NCI-H510A (cell line): Measurements from ENCODE around the gene NHERF1.

ENCODE experiments used
- DNase-seq: peaks from one replicate; lab custom pipeline; 2025; lab: John Stamatoyannopoulos, UW

NHERF1 gene

DNA sequence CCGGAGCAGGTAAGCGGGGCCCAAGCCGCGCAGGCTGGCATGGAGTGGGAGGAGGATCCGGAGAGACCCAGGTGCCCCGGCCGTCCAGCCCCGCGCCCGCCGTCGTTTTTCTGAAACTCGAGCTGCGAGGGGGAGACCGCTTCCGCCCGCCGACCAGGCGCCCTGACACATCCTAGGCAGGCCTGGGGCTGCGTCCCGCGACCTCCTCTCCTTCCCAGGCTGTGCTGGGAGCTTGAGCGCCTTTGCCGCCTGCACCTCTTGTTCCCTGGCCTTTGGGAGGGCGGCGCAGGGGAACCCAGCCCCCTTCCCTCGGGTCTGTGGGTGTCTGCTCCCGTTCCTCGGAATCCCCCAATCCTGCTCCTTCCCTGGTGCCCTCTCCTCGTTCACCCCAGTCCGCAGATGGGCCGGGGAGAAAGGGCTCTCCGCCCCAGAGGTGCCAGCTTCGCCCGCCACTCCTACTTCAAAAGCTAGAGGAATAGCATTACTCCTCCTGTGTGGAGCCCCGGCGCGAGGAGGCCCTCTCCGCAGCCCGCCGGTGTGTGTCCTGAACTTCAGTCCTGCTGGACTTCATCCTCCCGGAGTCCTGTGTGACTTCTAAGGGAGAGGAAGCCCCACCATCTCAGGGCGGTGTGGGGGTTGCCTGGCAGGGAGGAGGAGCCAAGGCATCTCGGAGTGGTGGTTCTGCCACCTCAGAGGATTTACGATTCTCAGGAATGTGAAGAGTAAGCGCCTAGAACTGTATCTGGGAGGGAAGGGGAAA is 1.0 kb downstream of the NHERF1 start:
- no peak for DNase-seq

DNA sequence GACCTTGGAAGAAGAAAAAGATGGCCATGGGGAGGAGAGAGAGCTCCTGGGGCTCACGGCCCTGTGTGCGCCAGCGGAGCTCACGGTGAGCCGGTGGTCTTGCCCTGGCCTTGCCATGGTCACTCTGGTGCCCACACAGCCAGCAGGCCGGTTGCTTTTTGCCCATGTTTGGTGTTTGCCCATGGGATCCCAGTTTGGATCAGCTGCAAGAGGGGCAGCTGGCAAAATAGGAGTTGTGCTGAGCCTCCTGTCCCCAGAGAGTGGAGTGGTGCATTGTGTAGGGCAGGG is 1.6 kb downstream of the NHERF1 start:
- DNase-seq: no peak

DNA sequence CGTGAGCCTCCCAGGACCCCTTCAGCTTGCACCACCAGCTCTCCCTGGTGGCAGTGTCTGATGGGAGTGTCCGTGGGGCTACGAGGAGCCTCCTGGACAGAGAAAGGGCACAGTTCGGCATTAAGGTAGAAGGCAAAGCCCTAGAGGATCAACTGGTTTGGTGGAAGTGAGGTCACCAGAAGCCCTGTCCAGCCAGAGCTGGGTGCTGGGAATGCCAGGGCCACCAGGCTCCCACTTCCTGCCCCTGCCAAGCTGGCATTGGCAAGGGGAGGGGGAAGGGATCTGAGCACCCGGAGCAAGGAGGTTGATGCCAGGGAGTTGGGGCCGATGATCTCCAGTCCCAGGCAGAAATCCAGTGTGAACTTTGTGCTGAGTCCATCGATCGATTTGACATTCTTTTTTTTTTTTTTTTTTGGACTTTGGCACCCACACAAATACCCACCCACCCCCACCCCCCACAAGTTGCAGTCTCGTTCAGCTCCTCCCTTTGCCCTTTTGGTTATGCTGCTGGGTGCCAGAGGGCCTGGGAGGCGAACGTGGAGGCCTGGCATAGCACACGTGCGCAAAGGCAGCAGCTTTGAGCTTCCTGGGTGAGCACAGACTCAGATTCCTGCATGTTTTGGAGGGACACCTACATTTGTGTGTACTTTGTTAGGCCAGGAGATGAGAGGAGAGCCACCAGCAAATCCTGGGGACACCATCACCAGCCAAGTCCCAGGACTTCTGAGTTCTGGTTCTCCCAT is 2.1 kb downstream of the NHERF1 start:
- DNase-seq: no peak

DNA sequence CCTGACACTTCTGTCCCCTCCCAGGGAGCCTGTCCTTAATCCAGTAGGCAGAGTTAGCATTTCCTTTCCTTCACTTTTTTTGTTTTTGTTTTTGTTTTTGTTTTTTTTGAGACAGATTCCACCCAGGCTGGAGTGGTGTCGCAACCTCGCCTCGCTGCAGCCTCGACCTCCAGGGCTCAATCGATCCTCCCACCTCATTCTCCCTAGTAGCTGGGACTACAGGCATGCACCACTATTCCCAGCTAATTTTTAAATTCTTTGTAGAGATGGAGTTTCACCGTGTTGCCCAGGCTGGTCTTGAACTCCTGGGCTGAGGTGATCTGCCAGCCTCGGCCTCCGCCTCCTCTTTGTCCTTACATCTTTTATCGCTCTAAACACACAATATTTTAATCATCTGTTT is 4.0 kb downstream of the NHERF1 start:
- DNase-seq: no peak

DNA sequence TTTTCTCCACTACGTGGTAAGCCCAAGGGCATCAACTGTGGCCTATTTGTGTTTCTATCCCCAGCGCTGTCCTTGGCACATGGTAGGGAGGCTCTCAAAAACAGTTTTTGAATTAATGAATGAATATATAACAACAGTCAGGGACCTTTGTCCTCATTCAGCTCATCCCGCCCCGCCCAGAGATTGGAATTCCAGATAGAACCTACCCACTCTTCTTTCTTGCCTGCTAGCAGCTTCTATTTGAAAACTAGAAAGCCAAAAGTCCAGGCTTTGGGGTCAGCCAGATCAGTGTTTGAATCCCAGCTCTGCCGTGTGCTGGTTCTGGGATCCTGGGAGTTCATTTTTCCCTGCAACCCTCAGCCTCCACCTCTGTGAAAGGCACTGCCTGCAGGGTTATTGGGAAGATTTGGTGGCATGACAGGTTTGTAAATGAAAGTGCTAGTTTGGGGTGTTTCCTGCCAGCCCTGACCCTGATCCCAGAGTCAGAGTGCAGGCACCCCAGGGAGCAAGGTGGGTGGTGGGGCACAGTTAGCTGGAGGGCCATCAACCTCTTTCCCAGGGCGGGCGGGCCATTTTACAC is 4.5 kb downstream of the NHERF1 start:
- no peak for DNase-seq

DNA sequence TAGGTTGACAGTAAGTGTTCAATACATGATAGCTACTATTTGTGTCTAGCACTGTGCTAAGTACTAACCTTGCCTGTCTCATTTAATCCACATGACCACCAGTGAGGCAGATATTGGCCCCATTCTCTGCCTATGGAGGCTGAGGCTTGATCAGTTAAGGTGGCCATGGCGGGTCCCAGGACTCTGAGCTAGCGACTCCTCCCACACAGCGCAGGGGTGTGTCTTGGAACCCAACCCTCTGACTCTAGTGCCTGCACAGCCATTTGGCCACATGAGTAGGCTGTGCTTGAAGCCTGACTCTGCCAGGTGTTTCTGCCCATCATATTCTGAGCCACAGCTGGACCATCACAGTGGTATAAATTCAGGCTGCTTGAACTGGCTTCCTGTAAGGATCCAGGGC is 6.4 kb downstream of the NHERF1 start:
- DNase-seq: no peak

DNA sequence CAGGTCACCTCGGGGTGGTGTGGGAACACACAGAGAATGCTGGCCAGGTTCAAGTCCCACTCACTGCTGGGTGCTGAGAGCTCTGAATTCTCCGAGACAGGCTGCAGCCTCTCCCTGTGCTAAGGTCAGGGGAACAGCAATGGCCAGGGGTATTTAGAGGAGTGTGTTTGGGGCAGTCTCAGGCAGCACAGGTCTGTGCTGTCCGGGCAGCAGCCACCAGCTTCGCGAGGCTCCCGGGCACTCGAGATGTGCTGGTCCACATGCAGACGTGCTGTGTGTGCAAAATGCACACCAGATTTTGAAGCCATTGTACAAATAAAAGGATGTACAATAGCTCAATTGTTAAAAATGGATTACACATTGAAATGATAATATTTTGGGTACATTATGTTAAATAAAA is 7.1 kb downstream of the NHERF1 start:
- no peak for DNase-seq

DNA sequence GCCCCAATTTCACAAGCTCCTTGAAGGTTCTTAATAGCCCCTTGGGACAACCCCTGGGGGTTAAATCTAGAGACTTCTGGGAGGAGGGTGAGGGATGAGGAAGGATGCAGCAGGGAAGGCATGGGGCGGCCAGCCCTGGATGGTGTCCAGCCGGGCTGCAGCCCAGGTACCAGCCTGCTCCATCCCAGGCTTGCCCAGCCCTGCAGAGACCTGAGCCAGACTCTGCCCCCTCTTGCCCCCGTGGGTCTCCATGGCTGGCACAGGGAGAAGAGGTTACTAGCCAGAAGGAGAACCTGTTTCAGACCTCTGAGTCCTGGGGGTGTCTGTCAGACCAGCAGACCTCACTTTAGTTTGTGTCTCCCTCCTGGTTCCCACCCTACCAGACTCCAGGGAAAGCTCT is 8.5 kb downstream of the NHERF1 start:
- DNase-seq: no peak

DNA sequence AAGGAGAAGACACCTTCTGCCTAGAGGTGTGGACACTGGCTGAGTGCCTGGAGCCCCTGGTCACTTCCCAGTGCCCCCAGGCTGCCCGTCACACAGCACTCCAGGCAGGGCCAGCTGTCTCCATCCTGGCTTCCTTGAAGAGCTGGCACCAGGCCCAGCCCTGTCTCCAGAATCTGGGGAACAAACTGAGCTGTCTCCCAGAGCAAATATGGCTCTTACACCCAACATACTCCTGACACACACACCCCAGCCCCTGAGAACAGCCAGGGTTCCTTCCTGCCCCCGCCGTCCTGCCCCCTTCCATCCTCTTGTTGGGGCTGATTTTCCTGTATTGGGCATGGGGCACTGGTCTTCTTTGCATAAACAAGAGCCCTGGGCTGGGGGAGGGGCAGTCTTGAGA is 9.1 kb downstream of the NHERF1 start:
- no peak for DNase-seq

DNA sequence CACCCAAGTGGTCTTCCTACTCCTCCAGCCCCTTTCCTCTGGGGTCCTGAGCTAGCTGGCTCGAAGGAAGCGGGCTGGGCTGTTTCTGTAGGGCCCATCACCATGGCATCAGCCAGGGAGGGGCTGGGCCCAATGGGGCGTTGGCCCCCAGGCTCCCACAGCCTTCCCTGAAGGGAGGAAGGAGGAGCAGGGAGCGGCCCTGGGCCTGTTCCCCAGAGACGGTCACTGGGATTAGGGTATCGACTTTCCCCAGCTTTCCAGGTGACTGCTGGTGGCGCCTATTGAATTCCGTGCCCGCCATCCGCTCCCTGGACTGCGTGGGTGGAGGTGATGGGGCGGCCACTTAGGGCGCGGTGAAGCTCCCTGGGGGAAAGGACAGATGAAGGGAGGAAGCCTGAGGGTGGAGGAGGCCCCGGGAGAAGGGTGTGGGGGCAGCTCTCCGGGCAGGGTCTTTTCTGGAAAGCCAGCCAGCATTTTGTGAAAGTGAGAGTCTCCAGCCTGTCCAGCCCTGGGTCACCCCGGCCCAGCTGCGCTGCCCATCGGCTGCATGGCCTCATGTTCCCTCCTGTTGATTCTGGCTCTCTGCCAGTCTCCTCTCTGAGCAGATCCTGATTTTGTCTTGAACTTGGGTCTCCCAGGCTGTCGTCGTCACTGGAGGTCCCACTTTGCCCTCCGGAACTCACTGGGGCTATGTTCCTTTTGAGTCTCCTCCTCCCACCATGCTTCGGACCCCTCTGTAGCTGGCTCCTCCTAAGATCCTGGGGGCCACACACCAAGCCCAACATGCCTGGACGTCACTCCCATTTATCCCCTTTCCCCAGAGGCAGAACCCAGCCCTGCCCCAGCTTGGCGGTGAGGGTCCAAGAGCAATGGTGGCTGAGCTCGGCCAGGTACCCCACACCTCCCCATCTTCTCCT is 9.8 kb downstream of the NHERF1 start:
- DNase-seq: no peak

DNA sequence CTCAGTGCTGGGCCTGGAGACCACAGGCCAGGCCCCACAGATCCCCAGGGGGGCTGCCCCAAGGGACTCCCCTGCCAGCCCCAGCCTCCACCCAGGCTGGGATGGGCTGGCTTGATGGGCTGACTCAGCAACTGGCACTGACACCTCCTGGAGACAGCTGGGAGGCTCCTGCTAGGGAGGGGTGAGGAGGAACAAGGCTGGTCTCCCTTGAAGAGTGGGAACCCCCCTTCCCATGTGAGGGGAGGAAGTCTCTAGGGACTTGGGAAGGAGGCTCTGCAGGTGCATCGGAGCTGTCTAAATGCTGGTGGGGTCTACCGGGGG is 10.4 kb downstream of the NHERF1 start:
- DNase-seq: no peak

DNA sequence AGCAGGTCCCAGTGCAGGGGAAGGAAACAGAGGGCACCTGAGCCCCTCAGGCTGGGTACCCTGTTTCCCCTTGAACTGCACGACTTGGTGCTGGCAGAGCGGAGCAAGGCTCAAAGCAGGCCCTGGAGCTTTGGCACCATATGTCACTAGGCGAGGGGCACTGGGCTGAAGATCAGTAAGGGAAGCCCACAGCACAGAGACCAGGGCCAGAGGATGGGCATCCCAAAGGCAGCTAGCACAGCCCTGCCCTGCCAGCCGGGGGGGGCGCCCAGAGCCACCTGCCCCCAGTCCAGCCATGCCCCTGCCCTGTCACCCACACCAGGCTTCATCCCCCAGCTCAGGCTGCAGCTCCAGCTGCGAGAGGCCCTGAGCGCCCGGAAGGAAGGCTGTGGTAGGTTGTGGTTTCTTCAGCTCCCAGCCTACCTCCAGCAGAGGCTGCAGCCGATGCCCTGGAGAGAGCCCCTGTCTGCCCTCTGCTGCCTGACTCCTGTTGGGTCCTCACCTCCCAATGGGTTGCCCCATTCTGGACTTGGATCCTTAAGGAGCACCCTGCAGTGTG is 10.9 kb downstream of the NHERF1 start:
- DNase-seq: no peak

DNA sequence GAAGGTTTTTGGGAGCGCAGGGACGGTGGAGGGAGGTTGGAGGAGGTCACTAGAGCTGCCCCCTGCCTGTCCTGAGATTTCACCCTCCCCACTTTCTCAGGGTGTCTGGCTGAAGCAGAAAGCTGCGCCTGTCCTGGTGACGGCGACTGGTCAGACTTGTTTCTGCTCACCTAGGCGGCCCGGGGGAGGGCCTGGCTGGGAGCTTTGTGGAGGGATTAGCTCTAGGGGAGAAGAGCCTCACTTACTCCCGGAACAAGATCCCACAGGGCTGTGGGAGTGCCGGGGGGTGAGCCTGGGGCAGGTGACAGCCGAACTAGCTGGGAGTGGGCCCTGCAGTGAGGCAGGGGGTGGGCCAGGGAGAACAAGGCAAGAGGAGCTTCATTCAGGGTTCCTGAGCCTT is 11.5 kb downstream of the NHERF1 start:
- DNase-seq: peak; percentile 61

DNA sequence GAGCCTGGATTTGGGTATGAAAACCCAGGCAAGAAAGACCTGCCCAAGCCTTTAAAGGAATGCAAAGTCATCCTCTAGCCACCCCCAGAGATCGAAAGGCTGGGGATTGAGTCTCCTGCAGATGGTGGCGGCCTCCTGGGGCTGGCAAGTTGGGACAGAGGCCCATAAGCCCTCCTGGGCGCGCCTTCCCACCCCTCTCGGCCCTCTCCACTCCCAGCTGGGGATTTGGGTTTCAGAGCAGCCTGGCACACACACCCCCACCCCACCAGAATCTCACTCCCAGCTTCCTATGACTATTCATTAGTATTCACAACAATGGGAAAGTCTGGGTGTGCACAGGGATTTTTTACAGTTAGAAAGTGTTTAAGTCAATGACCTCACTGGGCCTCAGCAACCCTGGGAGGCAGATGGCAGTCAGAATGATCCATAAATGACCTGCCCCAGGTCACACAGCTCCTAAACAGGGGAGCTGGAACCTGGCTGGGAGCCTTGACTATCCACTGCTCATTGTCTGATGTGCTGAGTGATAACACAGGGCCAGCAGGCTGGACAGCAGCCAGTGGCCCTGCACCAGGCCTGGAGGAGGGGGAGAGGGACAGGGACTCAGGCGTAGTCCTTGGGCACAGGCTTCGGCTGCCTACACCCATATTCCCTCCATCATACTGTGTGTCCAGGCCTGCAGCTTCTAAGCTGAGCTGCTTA is 12.1 kb downstream of the NHERF1 start:
- no peak for DNase-seq

DNA sequence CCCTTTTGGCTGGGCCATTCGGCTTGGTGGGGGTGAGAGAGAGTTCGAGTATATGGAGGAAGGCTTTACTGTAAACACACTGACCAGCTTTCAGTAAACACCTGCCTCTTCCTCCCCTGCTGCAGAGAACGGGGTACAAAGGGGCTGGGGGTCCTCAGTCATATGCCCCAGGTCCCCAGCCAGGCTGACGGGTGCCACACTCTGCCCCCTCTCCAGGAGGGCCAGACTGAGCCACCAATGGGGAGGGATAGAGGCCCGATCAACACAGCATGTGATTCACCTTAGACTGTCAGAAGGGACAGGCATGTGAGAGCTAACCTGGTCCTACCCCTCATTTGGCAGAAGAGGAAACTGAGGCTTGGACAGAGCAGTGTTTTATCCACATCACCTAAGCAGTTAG is 13.0 kb downstream of the NHERF1 start:
- DNase-seq: no peak

DNA sequence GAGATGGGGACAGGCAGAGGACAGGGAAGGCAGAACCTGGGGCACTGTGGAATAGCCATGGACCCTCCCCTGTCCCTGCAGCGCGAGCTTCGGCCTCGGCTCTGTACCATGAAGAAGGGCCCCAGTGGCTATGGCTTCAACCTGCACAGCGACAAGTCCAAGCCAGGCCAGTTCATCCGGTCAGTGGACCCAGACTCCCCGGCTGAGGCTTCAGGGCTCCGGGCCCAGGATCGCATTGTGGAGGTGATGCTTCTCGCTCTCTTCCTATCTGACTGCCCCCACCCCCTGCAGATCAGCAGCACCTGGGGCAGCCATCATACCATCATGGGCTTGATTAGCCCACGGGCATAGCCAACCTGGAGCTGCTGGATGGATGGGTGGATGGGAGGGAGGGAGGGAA is 13.5 kb downstream of the NHERF1 start:
- DNase-seq: no peak

DNA sequence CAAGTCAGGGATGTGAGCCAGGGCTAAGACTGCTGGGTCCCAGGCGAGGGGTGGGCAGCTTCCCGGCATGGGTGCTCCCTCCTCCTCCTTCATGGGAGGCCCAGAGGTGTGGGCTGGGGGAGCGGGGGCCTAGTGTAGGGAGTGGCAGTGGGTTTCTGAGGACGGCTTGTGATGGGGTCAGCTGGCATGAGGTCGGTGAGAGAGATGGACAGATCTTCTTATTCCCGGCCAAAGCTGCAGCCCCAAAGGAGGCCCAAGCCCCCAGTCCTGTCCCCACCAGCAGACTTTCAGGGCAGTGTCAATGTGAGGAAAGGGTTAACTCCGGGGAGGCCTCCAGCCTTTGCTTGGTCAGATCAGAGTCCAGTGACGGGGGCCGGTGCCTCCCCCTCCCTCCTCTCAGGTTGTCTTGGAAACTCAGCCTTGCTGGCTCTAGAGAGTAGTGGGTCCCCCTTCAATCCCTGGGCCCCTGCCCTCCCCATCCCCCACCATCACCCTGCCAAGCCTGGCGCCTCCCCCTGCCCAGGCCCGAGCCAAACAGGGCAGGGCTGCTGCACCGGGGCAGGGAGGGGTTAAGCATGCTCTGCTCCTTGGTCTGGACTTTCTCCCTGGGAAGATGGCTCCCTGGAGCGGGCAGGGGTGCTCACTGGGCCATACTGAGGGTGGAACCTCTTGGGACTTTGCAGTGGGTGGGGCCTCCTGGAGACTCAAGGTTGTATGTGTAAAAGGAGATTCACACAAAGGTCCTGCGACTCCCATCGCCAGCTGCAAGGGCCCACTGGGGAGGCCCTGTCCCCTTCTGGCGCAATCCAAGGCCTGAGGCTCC is 15.3 kb downstream of the NHERF1 start:
- no peak for DNase-seq

DNA sequence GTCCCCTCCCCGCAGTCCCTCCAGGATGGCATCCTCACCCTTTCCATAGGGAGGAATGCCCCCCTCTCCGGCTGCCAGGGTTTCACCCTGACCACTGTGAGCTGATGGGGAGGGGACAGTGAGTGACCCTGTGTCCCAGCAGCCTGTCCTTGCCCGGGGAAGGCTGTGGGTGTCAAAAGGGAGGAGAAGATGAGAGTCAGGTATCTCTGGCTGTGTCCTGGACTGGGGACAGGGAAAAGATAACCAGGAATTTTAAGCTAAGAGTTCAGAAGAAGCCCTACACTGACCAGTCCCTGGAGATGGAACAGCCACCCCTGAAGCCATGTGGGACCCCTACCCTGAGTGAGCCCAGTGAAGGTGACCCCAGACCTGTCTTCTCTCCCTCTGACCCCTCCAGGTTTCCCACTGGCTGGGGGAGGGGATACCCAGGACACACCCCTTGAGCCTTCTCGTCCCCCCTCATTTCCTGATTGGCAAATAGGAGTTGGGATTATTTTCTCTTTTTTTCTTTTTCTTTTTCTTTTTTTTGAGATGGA is 16.4 kb downstream of the NHERF1 start:
- DNase-seq: no peak

DNA sequence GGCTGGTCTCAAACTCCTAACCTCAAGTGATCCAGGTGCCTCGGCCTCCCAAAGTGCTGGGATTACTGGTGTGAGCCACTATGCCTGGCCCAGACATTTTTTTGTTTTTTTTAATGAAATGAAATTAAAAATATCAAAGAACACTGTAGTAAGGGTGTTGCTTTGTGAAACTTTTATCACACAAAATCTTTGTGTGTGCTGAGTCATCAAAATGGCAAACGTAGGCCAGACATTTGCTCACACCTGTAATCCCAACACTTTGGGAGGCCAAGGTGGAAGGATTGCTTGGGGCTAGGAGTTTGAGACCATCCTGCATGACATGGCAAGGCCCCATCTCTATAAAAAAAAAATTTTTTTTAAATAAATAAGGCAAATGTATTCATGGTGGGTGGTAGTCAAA is 18.0 kb downstream of the NHERF1 start:
- no peak for DNase-seq

DNA sequence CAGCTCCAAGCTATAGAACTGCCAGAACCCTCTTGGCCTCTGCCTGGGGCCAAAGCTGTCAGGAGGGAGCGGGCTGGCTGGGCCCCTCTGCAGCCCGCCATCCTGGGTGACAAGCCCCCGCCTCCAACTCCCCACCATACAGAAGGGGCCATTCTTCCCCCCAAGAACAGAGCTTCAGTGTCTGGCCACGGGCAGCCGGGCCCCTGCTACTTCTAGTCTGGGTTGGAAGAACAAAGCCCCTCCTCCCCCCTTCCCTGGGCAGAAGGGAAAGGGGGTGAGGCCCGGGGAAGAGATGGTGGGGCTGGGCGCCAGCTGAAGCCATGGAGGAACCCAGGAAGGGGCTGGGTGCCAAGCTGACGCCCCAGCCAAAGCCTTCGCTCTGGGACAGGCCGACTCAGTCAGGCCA is 18.7 kb downstream of the NHERF1 start:
- DNase-seq: no peak
